H9 (cell line): ENCODE measurements around the gene ASCC1. TPM values are rescaled to one million over a fixed set of nuclear protein-coding genes. Genes with fewer than 3 reads are reported as not detected.

ENCODE experiments used
- DNase-seq: peaks from one replicate; pipeline ENCODE4 v3.0.0-alpha.2; 2017
- H2AFZ ChIP-seq: one replicate; pipeline ENCODE4 v1.6.1; 2013; ENCODE audit warnings: mild to moderate bottlenecking, low read length, control low read depth, moderate library complexity
- H2AK5ac ChIP-seq: 2 replicates; pipeline ENCODE4 v1.6.1; 2013; ENCODE audit warnings: low read length, control low read depth, mixed read lengths; ENCODE audit not compliant: insufficient read length
- H2BK120ac ChIP-seq: one replicate; pipeline ENCODE4 v1.6.1; 2013; ENCODE audit warnings: low read depth, mild to moderate bottlenecking, low read length, control low read depth, inconsistent platforms; ENCODE audit not compliant: poor library complexity, severe bottlenecking
- H2BK12ac ChIP-seq: 2 replicates; pipeline ENCODE4 v1.6.1; 2013; ENCODE audit warnings: low read length, control low read depth, mixed read lengths, low read depth; ENCODE audit not compliant: insufficient read length
- H2BK15ac ChIP-seq: 2 replicates; pipeline ENCODE4 v1.6.1; 2013; ENCODE audit warnings: low read depth, low read length, control low read depth
- H2BK20ac ChIP-seq: one replicate; pipeline ENCODE4 v1.6.1; 2013; ENCODE audit warnings: low read depth, mild to moderate bottlenecking, low read length, control low read depth, inconsistent platforms; ENCODE audit not compliant: poor library complexity, severe bottlenecking
- H2BK5ac ChIP-seq: 2 replicates; pipeline ENCODE4 v1.6.1; 2013; ENCODE audit warnings: low read length, control low read depth, mixed read lengths; ENCODE audit not compliant: insufficient read length
- H3K14ac ChIP-seq: 2 replicates; pipeline ENCODE4 v1.6.1; 2013; ENCODE audit warnings: low read length, control low read depth; ENCODE audit not compliant: insufficient read depth
- H3K18ac ChIP-seq: 2 replicates; pipeline ENCODE4 v1.6.1; 2013; ENCODE audit warnings: low read depth, mild to moderate bottlenecking, mixed read lengths, low read length, control low read depth; ENCODE audit not compliant: insufficient read length
- H3K23ac ChIP-seq: 2 replicates; pipeline ENCODE4 v1.6.1; 2013; ENCODE audit warnings: low read length, control low read depth, mixed read lengths, low read depth; ENCODE audit not compliant: insufficient read length
- H3K23me2 ChIP-seq: 2 replicates; pipeline ENCODE4 v1.6.1; 2013; ENCODE audit warnings: low read depth, mild to moderate bottlenecking, mixed read lengths, low read length, control low read depth; ENCODE audit not compliant: insufficient read length, poor library complexity, severe bottlenecking
- H3K27ac ChIP-seq: 2 replicates; pipeline ENCODE4 v1.5.1; 2013; ENCODE audit warnings: low read length, control low read depth, mixed read lengths, low read depth; ENCODE audit not compliant: insufficient read length
- H3K27me3 ChIP-seq: 2 replicates; pipeline ENCODE4 v1.6.1; 2013; ENCODE audit warnings: low read length, control low read depth, inconsistent platforms; ENCODE audit not compliant: insufficient read depth
- H3K4ac ChIP-seq: 2 replicates; pipeline ENCODE4 v1.6.1; 2013; ENCODE audit warnings: low read depth, mild to moderate bottlenecking, control low read depth, inconsistent platforms, low read length, moderate library complexity
- H3K4me1 ChIP-seq: 2 replicates; pipeline ENCODE4 v1.6.1; 2013; ENCODE audit warnings: low read length, control low read depth, inconsistent platforms; ENCODE audit not compliant: insufficient read depth
- H3K4me2 ChIP-seq: 2 replicates; pipeline ENCODE4 v1.6.1; 2013; ENCODE audit warnings: low read length, control low read depth, mixed read lengths; ENCODE audit not compliant: insufficient read length, insufficient read depth
- H3K56ac ChIP-seq: 2 replicates; pipeline ENCODE4 v1.6.1; 2013; ENCODE audit warnings: low read depth, mild to moderate bottlenecking, mixed read lengths, low read length, control low read depth; ENCODE audit not compliant: insufficient read length
- H3K79me1 ChIP-seq: 2 replicates; pipeline ENCODE4 v1.6.1; 2013; ENCODE audit warnings: low read depth, mild to moderate bottlenecking, moderate library complexity, low read length, control low read depth, inconsistent platforms; ENCODE audit not compliant: insufficient read depth, poor library complexity, severe bottlenecking
- H3K79me2 ChIP-seq: 2 replicates; pipeline ENCODE4 v1.6.1; 2013; ENCODE audit warnings: low read length, control low read depth, inconsistent platforms; ENCODE audit not compliant: insufficient read depth
- H3K9ac ChIP-seq: 2 replicates; pipeline ENCODE4 v1.6.1; 2013; ENCODE audit warnings: low read length, control low read depth, mixed read lengths; ENCODE audit not compliant: insufficient read length; ENCODE audit errors: extremely low read depth
- H3K9me3 ChIP-seq: one replicate; pipeline ENCODE4 v1.6.1; 2013; ENCODE audit warnings: low read depth, low read length, inconsistent platforms; ENCODE audit not compliant: control insufficient read depth
- H3T11ph ChIP-seq: one replicate; pipeline ENCODE4 v1.6.1; 2013; ENCODE audit warnings: mild to moderate bottlenecking, low read length, control low read depth, inconsistent platforms
- H4K20me1 ChIP-seq: one replicate; pipeline ENCODE4 v1.6.1; 2013; ENCODE audit not compliant: control insufficient read depth, insufficient read length, insufficient read depth
- H4K5ac ChIP-seq: 2 replicates; pipeline ENCODE4 v1.6.1; 2013; ENCODE audit warnings: low read depth, mild to moderate bottlenecking, mixed read lengths, low read length, control low read depth; ENCODE audit not compliant: insufficient read length
- H4K8ac ChIP-seq: replicated peaks from 2 replicates; pipeline ENCODE4 v1.6.1; 2013; ENCODE audit warnings: low read length, control low read depth, mixed read lengths, low read depth; ENCODE audit not compliant: insufficient read length
- H4K91ac ChIP-seq: 2 replicates; pipeline ENCODE4 v1.6.1; 2013; ENCODE audit warnings: low read depth, mild to moderate bottlenecking, moderate library complexity, mixed read lengths, low read length, control low read depth; ENCODE audit not compliant: insufficient read length
- H3K27ac Mint-ChIP-seq, 3 experiments: 2 replicates in 2 of 3; 3 replicates in 1 of 3; pipeline ENCODE4 v1.8.0; 2020 to 2021; ENCODE audit warnings: mixed read lengths in 3 of 3, mild to moderate bottlenecking in 1 of 3, moderate library complexity in 1 of 3
- H3K27me3 Mint-ChIP-seq: 2 replicates; pipeline ENCODE4 v1.8.0; 2021; ENCODE audit warnings: low read depth, mild to moderate bottlenecking, moderate library complexity, mixed read lengths
- H3K36me3 Mint-ChIP-seq, 3 experiments: 2 replicates in 2 of 3; 3 replicates in 1 of 3; pipeline ENCODE4 v1.8.0; 2020 to 2021; ENCODE audit warnings: low read depth in 3 of 3, mixed read lengths in 3 of 3; ENCODE audit not compliant: insufficient read depth in 1 of 3
- H3K4me1 Mint-ChIP-seq, 2 experiments: 2 replicates each; pipeline ENCODE4 v1.8.0; 2020; ENCODE audit warnings: mixed read lengths in 2 of 2
- H3K4me3 Mint-ChIP-seq, 2 experiments: 2 replicates in 1 of 2; 3 replicates in 1 of 2; pipeline ENCODE4 v1.8.0; 2020 to 2021; ENCODE audit warnings: mild to moderate bottlenecking in 2 of 2, mixed read lengths in 2 of 2, moderate library complexity in 1 of 2
- H3K9me3 Mint-ChIP-seq, 2 experiments: 2 replicates in 1 of 2; 3 replicates in 1 of 2; pipeline ENCODE4 v1.8.0; 2020; ENCODE audit warnings: mild to moderate bottlenecking in 2 of 2, mixed read lengths in 2 of 2, moderate library complexity in 1 of 2
- WGBS: extraction: QIAGEN DNeasy Blood & Tissue Kit; methylation state at CpG from one replicate; pipeline ENCODE4 v1.1.7; 2013; ENCODE audit warnings: missing lambda C conversion rate, low lambda C conversion rate, mixed read lengths; ENCODE audit not compliant: insufficient read length; ENCODE audit errors: extremely low coverage; 5-methylcytosine and 5-hydroxymethylcytosine counted together
- total RNA-seq: library from RNA; stranded (reverse); gene quantifications from 2 replicates; pipeline ENCODE4 v1.2.1, GENCODE V29; 2021
- TF ChIP-seq, protein P1 (sequence below): fragments of 200-600 bp; sonication (generic); conservative IDR thresholded peaks from 3 replicates; pipeline ENCODE4 v1.8.0; 2021; ENCODE audit warnings: antibody characterized with exemption, mild to moderate bottlenecking

The ASCC1 gene
- total RNA-seq, 1 experiment from 2014 or later = 41.2 TPM

DNA sequence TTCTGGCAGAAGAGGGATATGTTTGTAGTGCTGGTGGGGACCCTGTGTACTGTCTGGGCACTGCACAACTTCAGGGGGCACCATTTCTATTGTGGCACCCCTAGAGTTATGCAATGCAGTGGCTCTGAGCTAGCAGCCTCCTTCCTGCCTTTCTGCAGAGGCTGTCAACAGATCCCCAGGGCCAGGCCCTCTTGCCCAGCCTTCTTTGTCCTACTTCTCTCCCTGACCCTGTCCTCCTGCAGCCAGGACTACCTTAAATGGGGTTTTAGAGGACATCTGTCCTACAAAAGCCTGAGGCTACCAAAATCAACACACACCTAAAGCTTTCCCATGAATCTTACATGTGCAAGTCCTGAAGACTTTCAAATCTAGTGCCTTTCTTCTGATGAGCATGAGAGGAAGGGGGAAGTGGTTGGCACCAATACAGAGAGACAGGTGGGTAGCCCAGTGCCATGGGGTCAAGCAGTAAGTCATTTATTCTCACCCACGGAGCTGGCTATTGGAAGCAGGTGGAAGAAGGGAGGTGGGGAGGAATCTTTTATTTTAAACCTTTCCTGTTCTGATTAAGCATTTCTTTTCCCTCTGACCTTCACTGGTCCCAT, 130.1 kb downstream of the ASCC1 start:
- Mint-ChIP-seq H3K4me1 (peaks cover 22 to 29% of the 10 kb centered on the region in 2 experiments), H3K9me3 (peaks cover 0 to 2% of the 10 kb centered on the region in 2 experiments; a peak in 3 of 5 replicates), H3K4me3 (peak overlapping the region; percentile 14 to 84), H3K36me3 (no peaks in the 10 kb centered on the region; a peak in 1 of 7 replicates), H3K27me3 (peaks cover 59% of the 10 kb centered on the region), H3K27ac (no peak overlapping the region)
- Histone ChIP-seq H3K56ac (no peak overlapping the region), H3K18ac (no peak overlapping the region), H3K4me2 (no peak overlapping the region), H2BK15ac (no peak overlapping the region), H3K14ac (no peak overlapping the region), H3K4me1 (no peaks in the 10 kb centered on the region), H2BK5ac (no peak overlapping the region), H4K20me1 (no peaks in the 10 kb centered on the region), H2AFZ (no peak overlapping the region), H3K9me3 (no peaks in the 10 kb centered on the region), H4K8ac (no peak overlapping the region), H2AK5ac (no peak overlapping the region), H3K23ac (no peak overlapping the region), H4K5ac (no peak overlapping the region), H2BK120ac (no peak overlapping the region), H3T11ph (no peak overlapping the region), H3K9ac (no peak overlapping the region), H3K79me1 (no peaks in the 10 kb centered on the region), H3K4ac (no peak overlapping the region), H3K23me2 (peaks cover 20% of the 10 kb centered on the region), H2BK12ac (no peak overlapping the region), H3K79me2 (no peaks in the 10 kb centered on the region), H2BK20ac (no peak overlapping the region), H3K27me3 (peaks cover 19% of the 10 kb centered on the region; the same call in 1 of the 2 replicates), H4K91ac (no peak overlapping the region), H3K27ac (no peak overlapping the region)
- no CpG with 5 or more reads among the region's 1 CpG for WGBS
- peak; percentile 23 for DNase-seq
- TF ChIP-seq, protein P1, sequence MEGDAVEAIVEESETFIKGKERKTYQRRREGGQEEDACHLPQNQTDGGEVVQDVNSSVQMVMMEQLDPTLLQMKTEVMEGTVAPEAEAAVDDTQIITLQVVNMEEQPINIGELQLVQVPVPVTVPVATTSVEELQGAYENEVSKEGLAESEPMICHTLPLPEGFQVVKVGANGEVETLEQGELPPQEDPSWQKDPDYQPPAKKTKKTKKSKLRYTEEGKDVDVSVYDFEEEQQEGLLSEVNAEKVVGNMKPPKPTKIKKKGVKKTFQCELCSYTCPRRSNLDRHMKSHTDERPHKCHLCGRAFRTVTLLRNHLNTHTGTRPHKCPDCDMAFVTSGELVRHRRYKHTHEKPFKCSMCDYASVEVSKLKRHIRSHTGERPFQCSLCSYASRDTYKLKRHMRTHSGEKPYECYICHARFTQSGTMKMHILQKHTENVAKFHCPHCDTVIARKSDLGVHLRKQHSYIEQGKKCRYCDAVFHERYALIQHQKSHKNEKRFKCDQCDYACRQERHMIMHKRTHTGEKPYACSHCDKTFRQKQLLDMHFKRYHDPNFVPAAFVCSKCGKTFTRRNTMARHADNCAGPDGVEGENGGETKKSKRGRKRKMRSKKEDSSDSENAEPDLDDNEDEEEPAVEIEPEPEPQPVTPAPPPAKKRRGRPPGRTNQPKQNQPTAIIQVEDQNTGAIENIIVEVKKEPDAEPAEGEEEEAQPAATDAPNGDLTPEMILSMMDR = no peak
